ENCODE results near the gene ENAH.

Gene ENAH

GRCh38 chr1:225595452-225595851 lies 57.5 kb downstream of the ENAH start:
- H3K79me2 ChIP-seq (ENCODE audit: low read length) = no peaks in the 10 kb centered on the region
- H4K20me1 ChIP-seq (ENCODE audit: insufficient read depth, low read length) = no peaks in the 10 kb centered on the region

GRCh38 chr1:225593414-225593813 lies 59.5 kb downstream of the ENAH start:
- Histone ChIP-seq H3K36me3 (replicated peaks; ENCODE audit: low read depth, low read length) (no peaks in the 10 kb centered on the region), H3K9me3 (ENCODE audit: insufficient read depth, low read length) (no peaks in the 10 kb centered on the region), H3K79me2 (ENCODE audit: low read length) (no peaks in the 10 kb centered on the region), H2AFZ (ENCODE audit: low read depth, low read length) (no peak overlapping the region), H3K4me2 (ENCODE audit: low read length) (no peak overlapping the region), H3K4me1 (ENCODE audit: low read length) (no peaks in the 10 kb centered on the region), H4K20me1 (ENCODE audit: insufficient read depth, low read length) (no peaks in the 10 kb centered on the region), H3K27me3 (ENCODE audit: low read depth, low read length) (no peaks in the 10 kb centered on the region), H3K4me3 (ENCODE audit: low read length) (no peak overlapping the region), H3K9ac (ENCODE audit: low read length) (no peak overlapping the region), H3K27ac (ENCODE audit: low read length) (no peak overlapping the region)
- no peak for TF ChIP-seq EZH2phosphoT487 (IDR thresholded peaks at IDR 0.05; ENCODE audit: low read depth)
- TF ChIP-seq, protein P1, sequence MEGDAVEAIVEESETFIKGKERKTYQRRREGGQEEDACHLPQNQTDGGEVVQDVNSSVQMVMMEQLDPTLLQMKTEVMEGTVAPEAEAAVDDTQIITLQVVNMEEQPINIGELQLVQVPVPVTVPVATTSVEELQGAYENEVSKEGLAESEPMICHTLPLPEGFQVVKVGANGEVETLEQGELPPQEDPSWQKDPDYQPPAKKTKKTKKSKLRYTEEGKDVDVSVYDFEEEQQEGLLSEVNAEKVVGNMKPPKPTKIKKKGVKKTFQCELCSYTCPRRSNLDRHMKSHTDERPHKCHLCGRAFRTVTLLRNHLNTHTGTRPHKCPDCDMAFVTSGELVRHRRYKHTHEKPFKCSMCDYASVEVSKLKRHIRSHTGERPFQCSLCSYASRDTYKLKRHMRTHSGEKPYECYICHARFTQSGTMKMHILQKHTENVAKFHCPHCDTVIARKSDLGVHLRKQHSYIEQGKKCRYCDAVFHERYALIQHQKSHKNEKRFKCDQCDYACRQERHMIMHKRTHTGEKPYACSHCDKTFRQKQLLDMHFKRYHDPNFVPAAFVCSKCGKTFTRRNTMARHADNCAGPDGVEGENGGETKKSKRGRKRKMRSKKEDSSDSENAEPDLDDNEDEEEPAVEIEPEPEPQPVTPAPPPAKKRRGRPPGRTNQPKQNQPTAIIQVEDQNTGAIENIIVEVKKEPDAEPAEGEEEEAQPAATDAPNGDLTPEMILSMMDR (IDR thresholded peaks at IDR 0.05; ENCODE audit: low read depth, low read length) = no peak

More at GRCh38 chr1:225595452-225595851, 57.5 kb downstream of the ENAH start:
- H3K27ac ChIP-seq (ENCODE audit: low read length) = no peak overlapping the region
- H3K27me3 ChIP-seq (ENCODE audit: low read depth, low read length) = no peaks in the 10 kb centered on the region
- H3K4me3 ChIP-seq (ENCODE audit: low read length) = no peak overlapping the region
- no peaks in the 10 kb centered on the region for H3K9me3 ChIP-seq (ENCODE audit: insufficient read depth, low read length)
- TF ChIP-seq, protein P1 (IDR thresholded peaks at IDR 0.05; ENCODE audit: low read depth, low read length) = no peak
- no peak overlapping the region for H3K4me2 ChIP-seq (ENCODE audit: low read length)
- H3K36me3 ChIP-seq (replicated peaks; ENCODE audit: low read depth, low read length) = no peaks in the 10 kb centered on the region
- H2AFZ ChIP-seq (ENCODE audit: low read depth, low read length) = no peak overlapping the region
- H3K4me1 ChIP-seq (ENCODE audit: low read length) = no peaks in the 10 kb centered on the region
- no peak overlapping the region for H3K9ac ChIP-seq (ENCODE audit: low read length)

DNA sequence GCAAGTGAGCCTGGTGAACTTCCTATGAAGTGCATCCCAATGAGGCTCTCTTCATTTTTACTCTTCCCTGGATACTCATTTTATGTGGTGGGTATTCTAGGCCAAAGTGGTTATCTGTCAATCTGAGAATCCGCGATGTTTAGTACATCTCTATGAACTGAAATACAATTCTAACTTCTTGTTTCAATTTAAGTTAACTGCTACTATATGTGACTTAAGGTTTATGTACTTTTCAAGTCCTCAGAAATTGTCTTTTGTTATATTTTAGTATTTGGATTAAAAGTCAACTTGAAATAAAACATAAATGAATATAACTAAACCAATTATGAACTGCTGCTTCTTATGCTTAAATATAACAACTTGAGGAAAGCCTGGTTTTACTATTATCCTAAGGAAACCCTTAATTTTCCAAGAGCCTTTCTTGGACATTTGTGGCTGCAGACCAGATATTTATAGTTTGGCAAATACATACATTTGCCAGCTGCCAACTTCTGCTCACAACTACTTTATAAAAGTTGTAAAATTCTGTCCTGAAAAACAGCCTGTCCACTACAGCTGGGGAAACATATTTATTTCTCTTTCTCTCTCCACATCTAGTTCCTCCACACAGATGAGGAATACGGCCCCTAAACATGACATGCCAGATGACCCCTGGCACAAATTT lies 60.4 kb downstream of the ENAH start:
- TF ChIP-seq, protein P1 (IDR thresholded peaks at IDR 0.05; ENCODE audit: low read depth, low read length) = no peak
- no peak for TF ChIP-seq EZH2phosphoT487 (IDR thresholded peaks at IDR 0.05; ENCODE audit: low read depth)
- Histone ChIP-seq H3K4me3 (ENCODE audit: low read length) (no peak overlapping the region), H3K9me3 (ENCODE audit: insufficient read depth, low read length) (no peaks in the 10 kb centered on the region), H2AFZ (ENCODE audit: low read depth, low read length) (no peak overlapping the region), H3K4me2 (ENCODE audit: low read length) (no peak overlapping the region), H3K36me3 (replicated peaks; ENCODE audit: low read depth, low read length) (no peaks in the 10 kb centered on the region), H3K27ac (ENCODE audit: low read length) (no peak overlapping the region), H3K27me3 (ENCODE audit: low read depth, low read length) (no peaks in the 10 kb centered on the region), H3K9ac (ENCODE audit: low read length) (no peak overlapping the region), H3K79me2 (ENCODE audit: low read length) (no peaks in the 10 kb centered on the region), H3K4me1 (ENCODE audit: low read length) (no peaks in the 10 kb centered on the region), H4K20me1 (ENCODE audit: insufficient read depth, low read length) (no peaks in the 10 kb centered on the region)

- Histone ChIP-seq H3K9ac (ENCODE audit: low read length) (no peak overlapping the region), H2AFZ (ENCODE audit: low read depth, low read length) (no peak overlapping the region), H3K4me2 (ENCODE audit: low read length) (no peak overlapping the region), H3K4me3 (ENCODE audit: low read length) (no peak overlapping the region), H3K9me3 (ENCODE audit: insufficient read depth, low read length) (no peaks in the 10 kb centered on the region), H3K27me3 (ENCODE audit: low read depth, low read length) (no peaks in the 10 kb centered on the region), H3K27ac (ENCODE audit: low read length) (no peak overlapping the region), H4K20me1 (ENCODE audit: insufficient read depth, low read length) (no peaks in the 10 kb centered on the region), H3K4me1 (ENCODE audit: low read length) (no peaks in the 10 kb centered on the region), H3K79me2 (ENCODE audit: low read length) (no peaks in the 10 kb centered on the region), H3K36me3 (replicated peaks; ENCODE audit: low read depth, low read length) (no peaks in the 10 kb centered on the region)
- TF ChIP-seq, protein P1 (IDR thresholded peaks at IDR 0.05; ENCODE audit: low read depth, low read length) = no peak
- no peak for TF ChIP-seq EZH2phosphoT487 (IDR thresholded peaks at IDR 0.05; ENCODE audit: low read depth)
Observed at GRCh38 chr1:225587310-225587709, 65.6 kb downstream of the ENAH start.
